Hepatocyte (in vitro differentiated cells): ENCODE data around the gene TCTA. TPM values are rescaled to one million over a fixed set of nuclear protein-coding genes. Genes with fewer than 3 reads are reported as not detected.
A peak's percentile ranks its signal among the peaks of the same experiment; 100 is the strongest.

ENCODE experiments used
- DNase-seq: peaks from one replicate; pipeline ENCODE4 v3.0.0-alpha.2; 2016; ENCODE audit warnings: low spot score
- H2AFZ ChIP-seq: fragments of 200-600 bp; sonication (generic); 2 replicates; pipeline ENCODE4 v1.6.0; 2016; ENCODE audit warnings: antibody characterized with exemption, mild to moderate bottlenecking
- H3K27ac ChIP-seq: fragments of 200-600 bp; sonication (generic); 2 replicates; pipeline ENCODE4 v1.5.1; 2016; ENCODE audit warnings: mild to moderate bottlenecking
- H3K27me3 ChIP-seq: fragments of 200-600 bp; sonication (generic); 2 replicates; pipeline ENCODE4 v1.6.1; 2016
- H3K36me3 ChIP-seq: fragments of 200-600 bp; sonication (generic); replicated peaks from 2 replicates; pipeline ENCODE4 v1.5.1; 2016; ENCODE audit warnings: low read depth; ENCODE audit not compliant: insufficient read depth
- H3K4me1 ChIP-seq: fragments of 200-600 bp; sonication (generic); 2 replicates; pipeline ENCODE4 v1.5.1; 2016; ENCODE audit warnings: mild to moderate bottlenecking, moderate library complexity; ENCODE audit not compliant: insufficient read depth
- H3K4me2 ChIP-seq: fragments of 200-600 bp; sonication (generic); 2 replicates; pipeline ENCODE4 v1.6.0; 2016
- H3K4me3 ChIP-seq: fragments of 200-600 bp; sonication (generic); 2 replicates; pipeline ENCODE4 v1.5.1; 2016; ENCODE audit warnings: mild to moderate bottlenecking
- H3K79me2 ChIP-seq: fragments of 200-600 bp; sonication (generic); 2 replicates; pipeline ENCODE4 v1.6.0; 2017; ENCODE audit warnings: mild to moderate bottlenecking
- H3K9me2 ChIP-seq: fragments of 200-600 bp; sonication (generic); replicated peaks from 2 replicates; pipeline ENCODE4 v1.6.0; 2017; ENCODE audit warnings: mild to moderate bottlenecking; ENCODE audit not compliant: insufficient read depth
- H3K9me3 ChIP-seq: fragments of 200-600 bp; sonication (generic); 2 replicates; pipeline ENCODE4 v1.5.1; 2016; ENCODE audit warnings: low read depth, mild to moderate bottlenecking
- H4K20me1 ChIP-seq: fragments of 200-600 bp; sonication (generic); 2 replicates; pipeline ENCODE4 v1.6.0; 2016; ENCODE audit warnings: mild to moderate bottlenecking; ENCODE audit not compliant: insufficient read depth, poor library complexity, severe bottlenecking
- CTCF ChIP-seq: fragments of 200-600 bp; sonication (generic); IDR thresholded peaks from 2 replicates; pipeline ENCODE4 v1.5.1; 2016; ENCODE audit warnings: antibody characterized with exemption, mild to moderate bottlenecking; ENCODE audit not compliant: poor library complexity
- EZH2 ChIP-seq: fragments of 200-600 bp; sonication (generic); IDR thresholded peaks from 2 replicates; pipeline ENCODE4 v1.6.1; 2016; ENCODE audit warnings: antibody characterized with exemption, mild to moderate bottlenecking, borderline replicate concordance
- EZH2phosphoT487 ChIP-seq: fragments of 200-600 bp; sonication (generic); IDR thresholded peaks from one replicate; pipeline ENCODE4 v1.6.1; 2018; ENCODE audit warnings: antibody characterized with exemption, mild to moderate bottlenecking, low read depth, moderate library complexity; ENCODE audit not compliant: unreplicated experiment, severe bottlenecking
- WGBS: methylation state at CpG from one replicate; pipeline ENCODE4 v1.1.6; 2016; ENCODE audit warnings: low lambda C conversion rate; ENCODE audit errors: missing lambda C conversion rate; 5-methylcytosine and 5-hydroxymethylcytosine counted together
- polyA plus RNA-seq: library from polyadenylated mRNA; unstranded; fragments of >200 nt; fragmentation: Nextera tagmentation; extraction: Ambion mirVana; gene quantifications from 2 replicates; pipeline ENCODE4 v1.2.1, GENCODE V29; 2016
- total RNA-seq: library from RNA; depleted of rRNA; stranded (reverse); fragments of >200 nt; gene quantifications from 2 replicates; pipeline ENCODE4 v1.2.3, GENCODE V29; 2014

TCTA gene
- total and polyA plus RNA-seq, 2 experiments from 2014 or later = 20.9 to 31.6 TPM

GRCh38 chr3:49412632-49413337, 562 bp downstream of the TCTA start:
- no peaks in the 10 kb centered on the region for H3K9me3 ChIP-seq
- no peaks in the 10 kb centered on the region for H3K27me3 ChIP-seq
- peak overlapping the region; percentile 26 for H3K4me3 ChIP-seq
- H3K4me1 ChIP-seq = peaks cover 20% of the 10 kb centered on the region
- WGBS = 37% methylated on average over 16 of the region's 16 CpGs
- no peaks in the 10 kb centered on the region for H3K9me2 ChIP-seq
- no peak for DNase-seq
- peak overlapping the region; percentile 89 for H3K4me2 ChIP-seq
- H2AFZ ChIP-seq = peak overlapping the region; percentile 37
- no peaks in the 10 kb centered on the region for H3K36me3 ChIP-seq
- TF ChIP-seq EZH2 = no peak
- TF ChIP-seq EZH2phosphoT487 = no peak
- TF ChIP-seq CTCF = no peak
- H3K27ac ChIP-seq = peak overlapping the region; percentile 80
- H3K79me2 ChIP-seq = peaks cover 56% of the 10 kb centered on the region
- peaks cover 34% of the 10 kb centered on the region for H4K20me1 ChIP-seq

GRCh38 chr3:49413338-49413734, 1.1 kb downstream of the TCTA start:
- H3K4me3 ChIP-seq = no peak overlapping the region
- WGBS = 92% methylated on average over 6 of the region's 6 CpGs
- H3K4me1 ChIP-seq = peaks cover 20% of the 10 kb centered on the region
- H3K9me2 ChIP-seq = no peaks in the 10 kb centered on the region
- no peak for DNase-seq
- H3K36me3 ChIP-seq = no peaks in the 10 kb centered on the region
- peaks cover 28% of the 10 kb centered on the region for H4K20me1 ChIP-seq
- no peaks in the 10 kb centered on the region for H3K27me3 ChIP-seq
- peaks cover 51% of the 10 kb centered on the region for H3K79me2 ChIP-seq
- no peak overlapping the region for H2AFZ ChIP-seq
- no peak overlapping the region for H3K27ac ChIP-seq
- H3K9me3 ChIP-seq = no peaks in the 10 kb centered on the region
- peak overlapping the region; percentile 89 for H3K4me2 ChIP-seq
- no peak for TF ChIP-seq EZH2phosphoT487
- no peak for TF ChIP-seq CTCF
- TF ChIP-seq EZH2 = no peak

GRCh38 chr3:49414753-49415152, 2.5 kb downstream of the TCTA start:
- Histone ChIP-seq H3K9me3 (no peaks in the 10 kb centered on the region), H3K4me3 (no peak overlapping the region), H3K4me1 (peaks cover 14% of the 10 kb centered on the region), H3K9me2 (no peaks in the 10 kb centered on the region), H3K79me2 (peaks cover 37% of the 10 kb centered on the region), H3K27ac (no peak overlapping the region), H4K20me1 (peaks cover 14% of the 10 kb centered on the region), H2AFZ (no peak overlapping the region), H3K36me3 (no peaks in the 10 kb centered on the region), H3K4me2 (no peak overlapping the region), H3K27me3 (no peaks in the 10 kb centered on the region)
- TF ChIP-seq CTCF = no peak
- TF ChIP-seq EZH2 = no peak
- TF ChIP-seq EZH2phosphoT487 = no peak
- no peak for DNase-seq
- 89% methylated on average over 2 of the region's 2 CpGs for WGBS
